GOT3 (cell line): ENCODE measurements around the gene TLE1.
"Not testable (repeated sequence)": the region's sequence is repeated elsewhere in the genome, so short reads cannot be mapped to it uniquely, and the experiment has no call there.

Experiments
- DNase-seq: peaks from one replicate; lab custom pipeline; 2025; ENCODE audit warnings: mixed read lengths; lab: John Stamatoyannopoulos, UW

TLE1 gene

DNA sequence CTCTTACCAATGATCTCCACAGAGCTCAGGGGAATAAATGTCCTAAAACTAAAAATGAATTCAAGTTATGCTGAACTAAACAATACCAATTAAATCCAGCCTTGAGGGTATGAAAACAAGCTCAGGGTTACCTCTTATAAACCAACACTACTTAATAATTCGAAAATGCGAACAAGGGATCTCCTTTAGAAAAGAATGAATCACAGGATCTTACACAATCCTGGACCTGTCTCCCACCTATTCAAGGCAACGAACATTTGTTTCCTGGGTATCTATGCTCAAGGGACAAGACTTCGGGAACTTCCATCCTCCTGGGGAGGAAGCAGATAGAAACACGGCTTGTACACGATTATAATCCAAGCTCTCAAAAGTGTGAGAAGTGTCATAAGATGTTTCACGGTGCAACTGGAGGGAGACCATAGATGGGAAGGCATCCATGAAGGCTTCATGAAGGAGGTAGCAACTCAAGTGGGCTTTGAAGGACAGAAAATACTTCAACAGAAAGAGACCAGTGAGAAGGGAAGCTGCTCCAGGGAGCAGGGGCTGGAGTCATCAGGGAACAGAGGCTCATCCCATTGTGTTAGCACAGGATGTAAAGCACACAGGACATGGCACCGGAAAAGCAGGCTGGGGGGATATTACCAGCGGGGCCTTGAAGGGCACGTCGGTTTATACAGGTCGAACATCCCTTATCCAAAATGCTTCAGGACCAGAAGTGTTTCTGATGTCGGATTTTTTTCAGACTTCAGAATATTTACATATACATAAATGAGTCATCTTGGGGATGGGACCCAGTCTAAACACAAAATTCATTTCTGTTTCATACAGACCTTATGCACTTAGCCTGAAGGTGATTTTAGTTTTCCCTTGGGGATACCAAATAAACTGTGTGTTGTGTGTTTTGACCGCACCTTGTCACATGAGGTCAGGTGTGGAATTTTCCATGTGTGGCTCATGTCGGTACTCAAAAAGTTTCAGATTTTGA is 87.4 kb downstream of the TLE1 start:
- no peak for DNase-seq

DNA sequence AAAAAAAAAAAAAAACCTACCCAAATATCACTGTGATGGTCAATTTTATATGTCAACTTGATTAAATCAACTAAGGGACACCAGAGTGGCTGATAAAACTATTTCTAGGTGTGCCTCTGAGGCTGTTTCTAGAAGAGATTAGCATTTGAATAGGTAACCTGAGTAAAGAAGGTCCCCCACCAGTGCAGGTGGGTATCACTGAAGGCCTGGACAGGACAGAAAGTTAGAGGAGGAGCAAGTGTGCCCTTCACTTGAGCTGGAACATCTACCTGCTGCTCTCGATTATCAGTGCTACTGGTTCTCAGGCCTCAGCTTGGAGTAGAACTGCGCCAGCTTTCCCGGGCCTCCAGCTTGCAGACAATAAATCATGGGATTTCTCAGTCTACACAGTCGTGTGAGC is 88.7 kb downstream of the TLE1 start:
- DNase-seq, result no peak

DNA sequence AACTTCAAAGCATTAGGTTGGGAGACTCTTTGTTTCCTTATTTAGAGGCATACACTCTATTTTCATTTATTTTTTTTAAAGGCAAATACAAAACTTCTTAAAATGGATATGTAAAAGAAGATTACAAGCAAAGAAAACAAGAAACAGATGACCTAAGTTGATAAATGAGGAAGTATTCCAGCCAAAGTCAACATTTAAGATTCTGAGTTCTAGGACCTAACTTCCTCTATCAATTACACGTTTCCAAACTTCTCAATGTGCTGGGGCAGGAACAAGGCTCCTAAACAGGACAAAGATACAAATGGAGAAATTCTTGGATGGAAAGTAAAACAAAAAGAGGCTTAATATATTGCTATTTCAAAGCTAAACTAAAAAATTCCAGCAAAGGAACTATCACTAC is 89.5 kb downstream of the TLE1 start:
- no peak for DNase-seq

DNA sequence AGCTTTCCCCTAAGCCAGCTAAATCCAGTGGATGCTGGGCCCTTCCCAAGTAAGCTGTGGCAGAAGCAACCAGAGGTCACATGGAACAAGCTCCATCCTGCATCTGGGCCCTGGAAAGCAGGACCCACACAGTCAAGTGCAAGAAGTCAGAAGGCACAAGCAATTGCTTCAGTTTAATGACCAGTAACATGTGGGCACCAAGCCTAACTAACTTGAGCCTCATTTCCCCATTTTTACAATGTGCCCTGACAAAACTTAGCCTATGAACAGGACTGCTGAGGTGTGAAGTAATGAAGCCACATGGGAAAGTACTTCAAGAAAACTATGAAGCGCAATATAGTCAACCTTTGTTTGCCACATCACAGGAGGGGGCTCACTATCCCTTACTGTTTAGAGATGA is 90.5 kb downstream of the TLE1 start:
- no peak for DNase-seq

DNA sequence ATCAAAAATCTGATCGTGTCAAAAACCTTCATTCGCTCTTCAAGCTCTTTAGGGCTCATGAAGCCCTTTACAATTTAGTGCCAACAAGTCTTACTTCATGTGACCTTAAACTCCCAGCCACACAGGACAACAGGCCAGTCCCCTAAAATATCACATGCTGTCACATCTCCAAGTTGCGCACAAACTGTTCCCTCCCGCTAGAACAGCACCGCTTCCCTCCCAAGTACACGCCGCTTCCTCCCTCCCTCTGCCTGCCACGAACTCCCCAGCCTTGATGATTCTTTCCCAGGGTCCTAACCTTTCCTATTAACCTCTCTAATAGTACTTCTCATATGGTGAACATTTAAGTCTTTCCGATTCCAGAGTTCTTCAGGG is 91.2 kb downstream of the TLE1 start:
- DNase-seq, result no peak

DNA sequence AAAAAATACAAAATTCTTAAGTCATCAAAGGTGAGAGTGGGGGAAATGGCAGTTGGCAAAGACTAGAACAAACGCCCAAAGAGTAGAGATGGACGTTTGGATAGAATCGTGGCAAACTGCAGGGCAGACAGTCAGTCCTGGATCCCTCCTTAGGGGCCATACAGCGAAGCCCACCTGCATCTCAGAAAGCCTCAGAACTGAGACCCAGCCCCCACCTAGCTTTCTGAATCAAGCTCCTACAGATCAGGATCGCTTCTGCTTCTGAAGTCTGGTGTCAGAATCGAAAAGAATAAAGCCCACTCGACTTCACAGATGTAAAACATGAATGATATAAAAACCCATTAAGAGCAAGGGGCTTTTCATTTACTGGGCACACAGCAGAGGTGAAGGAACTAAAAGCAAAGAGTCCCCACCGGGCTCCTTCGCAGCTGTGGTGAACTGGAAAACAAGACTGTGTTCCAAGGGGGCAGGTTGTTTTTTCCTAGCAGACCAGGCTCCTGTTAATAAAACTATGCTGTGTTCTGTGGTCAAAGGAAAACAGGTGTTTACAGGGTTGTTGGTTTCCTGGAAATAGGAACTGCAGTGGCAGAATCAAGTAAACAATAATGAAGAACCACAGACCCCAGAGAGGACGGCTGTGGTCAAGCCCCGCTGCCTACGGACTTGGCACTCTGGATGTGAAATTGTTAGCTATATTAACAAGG is 91.8 kb downstream of the TLE1 start:
- DNase-seq, result no peak

- DNase-seq, result no peak
Observed at GRCh38 chr9:81596679-81597418, 92.5 kb downstream of the TLE1 start.

DNA sequence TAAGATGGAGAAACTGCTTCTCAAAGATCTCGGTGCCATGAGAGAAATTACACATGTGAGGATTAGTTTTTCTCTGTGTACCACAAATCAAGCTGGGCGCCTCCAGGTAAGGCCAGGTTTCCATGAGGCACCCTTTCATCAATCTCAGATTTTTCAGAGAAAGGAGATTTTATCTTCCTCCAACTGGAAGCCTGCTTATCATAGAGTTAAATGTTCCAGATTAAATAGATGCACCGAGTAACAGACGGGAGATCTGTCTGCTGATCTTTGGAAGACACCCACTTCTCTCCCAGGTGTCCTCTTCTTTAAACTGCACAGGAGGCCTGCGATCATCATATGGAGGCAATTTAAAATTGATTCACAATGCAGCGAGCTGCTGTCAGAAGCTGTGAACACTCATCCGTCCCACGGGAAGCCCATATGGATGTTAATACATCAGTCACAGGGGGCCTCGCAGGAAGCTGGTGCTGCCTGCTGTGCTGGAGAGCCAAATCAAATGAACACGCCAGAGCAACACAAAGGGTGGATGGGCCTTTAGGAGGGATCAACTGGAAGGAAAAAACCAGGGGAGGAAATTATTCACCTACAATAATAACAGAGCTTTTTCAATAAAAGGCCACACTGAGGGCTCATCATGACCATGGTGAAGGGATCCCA is 93.3 kb downstream of the TLE1 start:
- no peak for DNase-seq

GRCh38 chr9:81595293-81595692 is 94.1 kb downstream of the TLE1 start:
- DNase-seq, result not testable (repeated sequence)

- no peak for DNase-seq
Observed at GRCh38 chr9:81594415-81594814, 94.9 kb downstream of the TLE1 start.

- no peak for DNase-seq
Observed at GRCh38 chr9:81592887-81593266, 96.5 kb downstream of the TLE1 start.

- no peak for DNase-seq
Observed at GRCh38 chr9:81591791-81592190, 97.6 kb downstream of the TLE1 start.

GRCh38 chr9:81590688-81591087 is 98.7 kb downstream of the TLE1 start:
- DNase-seq, result no peak

DNA sequence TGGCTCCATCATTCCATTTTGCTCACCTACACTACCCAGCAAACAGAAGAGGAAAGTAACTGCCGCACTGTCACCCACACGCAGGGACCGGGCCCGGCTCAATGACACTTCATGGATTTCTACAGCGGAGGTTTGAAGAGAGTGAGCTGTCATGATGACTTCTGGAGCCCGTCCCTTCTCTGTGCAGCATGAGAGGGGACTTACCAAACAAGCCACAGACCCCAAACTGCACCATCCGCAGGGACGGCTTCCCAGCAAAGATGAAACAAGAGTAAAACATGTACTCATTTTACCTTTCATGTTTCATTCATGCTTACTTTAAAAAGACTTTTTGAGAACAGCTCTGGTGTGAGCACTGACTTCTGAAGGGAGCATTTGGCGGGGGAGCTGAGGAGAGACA is 99.5 kb downstream of the TLE1 start:
- DNase-seq, result no peak

GRCh38 chr9:81589392-81589791 is 100.0 kb downstream of the TLE1 start:
- DNase-seq, result no peak

- no peak for DNase-seq
Observed at GRCh38 chr9:81588148-81588871, 101.0 kb downstream of the TLE1 start.

- no peak for DNase-seq
Observed at GRCh38 chr9:81586786-81587185, 102.6 kb downstream of the TLE1 start.

GRCh38 chr9:81585191-81585763 is 104.1 kb downstream of the TLE1 start:
- no peak for DNase-seq

GRCh38 chr9:81584099-81584498 is 105.2 kb downstream of the TLE1 start:
- DNase-seq, result no peak

- no peak for DNase-seq
Observed at GRCh38 chr9:81581986-81582385, 107.4 kb downstream of the TLE1 start.

- DNase-seq, result no peak
Observed at GRCh38 chr9:81579381-81579780, 110.0 kb downstream of the TLE1 start.
